Mucosa of descending colon (tissue), 3 donors: ENCODE data around the gene MKNK2. TPM values are rescaled to one million over a fixed set of nuclear protein-coding genes. Genes with fewer than 3 reads are reported as not detected.
"Not testable (repeated sequence)": the region's sequence is repeated elsewhere in the genome, so short reads cannot be mapped to it uniquely, and the experiment has no call there.

Experiments used
- ATAC-seq: fragments of 200-7000 bp; cut with Tn5 transposase; one replicate; pipeline ENCODE4 v1.9.1; 2020; ENCODE audit warnings: mild to moderate bottlenecking, moderate library complexity
- DNase-seq, 3 donors: peaks; one replicate each; pipeline ENCODE4 v3.0.0-alpha.2; 2020
- H3K36me3 ChIP-seq: fragments of 200-600 bp; one replicate; pipeline ENCODE4 v1.8.0; 2021; ENCODE audit warnings: low read depth, mild to moderate bottlenecking
- H3K4me1 ChIP-seq: fragments of 200-600 bp; one replicate; pipeline ENCODE4 v1.8.0; 2021; ENCODE audit warnings: low read depth, mild to moderate bottlenecking
- H3K4me3 ChIP-seq: fragments of 200-600 bp; one replicate; pipeline ENCODE4 v1.8.0; 2021; ENCODE audit warnings: mild to moderate bottlenecking
- H3K9me3 ChIP-seq: fragments of 200-600 bp; one replicate; pipeline ENCODE4 v1.8.0; 2021; ENCODE audit warnings: mild to moderate bottlenecking
- intact Hi-C, 2 donors: fragments of 100-400 bp; cut with DNase I in 1 of 2; cut with micrococcal nuclease in 1 of 2; formaldehyde crosslinking; loops; one replicate each; pipeline versions ENCODE4 v1.11.0 to v1.11.1; 2022; cut with DNase I, micrococcal nuclease
- total RNA-seq, 3 donors: library from RNA; stranded (reverse); fragmentation: NEBNext Ultra II Directional in 2 of 3; extraction: Animal tissue kit (Norgen Biotek cat#: 25700) in 2 of 3; gene quantifications; one replicate each; pipeline versions ENCODE4 v1.2.1 to v1.2.4, GENCODE V29; 2021 to 2023
- TF ChIP-seq, protein P1 (sequence below): fragments of 200-600 bp; IDR thresholded peaks from one replicate; pipeline ENCODE4 v1.8.0; 2022; ENCODE audit warnings: antibody characterized with exemption, mild to moderate bottlenecking
- donor health status: DM: no; HTN: no; CAD: no; lungs with moderate emphysema.
- donor health status: DM: no; HTN: no; CAD: no.
- donor health status: DM: no; HTN: yes; CAD: no.

Gene MKNK2
- total RNA-seq, 3 donors from 2014 or later, result 252 to 330 (median 304) TPM

DNA sequence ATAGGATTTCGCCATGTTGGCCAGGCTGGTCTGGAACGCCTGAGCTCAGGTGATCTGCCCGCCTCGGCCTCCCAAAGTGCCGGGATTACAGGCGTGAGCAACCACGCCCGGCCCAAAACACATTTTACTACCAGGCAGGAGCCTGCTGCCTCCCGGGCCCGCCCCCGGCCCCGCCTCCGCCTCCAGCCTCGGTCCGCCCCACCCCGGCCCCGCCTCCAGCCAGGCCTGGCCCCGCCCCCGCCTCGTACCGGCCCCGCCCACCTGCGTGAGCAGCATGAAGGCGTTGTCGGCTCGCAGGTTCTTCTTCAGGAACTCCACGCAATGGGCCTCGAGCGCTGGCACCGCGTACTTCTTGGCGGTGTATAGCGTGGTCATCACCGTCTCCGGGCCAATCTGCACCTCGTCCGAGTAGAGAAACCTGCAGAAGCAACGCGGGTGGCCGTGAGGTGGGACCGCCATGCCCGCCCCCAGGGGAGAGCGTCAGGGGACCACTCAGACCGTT, 58.2 kb downstream of the MKNK2 start:
- peaks cover 8% of the 10 kb centered on the region for H3K36me3 ChIP-seq

DNA sequence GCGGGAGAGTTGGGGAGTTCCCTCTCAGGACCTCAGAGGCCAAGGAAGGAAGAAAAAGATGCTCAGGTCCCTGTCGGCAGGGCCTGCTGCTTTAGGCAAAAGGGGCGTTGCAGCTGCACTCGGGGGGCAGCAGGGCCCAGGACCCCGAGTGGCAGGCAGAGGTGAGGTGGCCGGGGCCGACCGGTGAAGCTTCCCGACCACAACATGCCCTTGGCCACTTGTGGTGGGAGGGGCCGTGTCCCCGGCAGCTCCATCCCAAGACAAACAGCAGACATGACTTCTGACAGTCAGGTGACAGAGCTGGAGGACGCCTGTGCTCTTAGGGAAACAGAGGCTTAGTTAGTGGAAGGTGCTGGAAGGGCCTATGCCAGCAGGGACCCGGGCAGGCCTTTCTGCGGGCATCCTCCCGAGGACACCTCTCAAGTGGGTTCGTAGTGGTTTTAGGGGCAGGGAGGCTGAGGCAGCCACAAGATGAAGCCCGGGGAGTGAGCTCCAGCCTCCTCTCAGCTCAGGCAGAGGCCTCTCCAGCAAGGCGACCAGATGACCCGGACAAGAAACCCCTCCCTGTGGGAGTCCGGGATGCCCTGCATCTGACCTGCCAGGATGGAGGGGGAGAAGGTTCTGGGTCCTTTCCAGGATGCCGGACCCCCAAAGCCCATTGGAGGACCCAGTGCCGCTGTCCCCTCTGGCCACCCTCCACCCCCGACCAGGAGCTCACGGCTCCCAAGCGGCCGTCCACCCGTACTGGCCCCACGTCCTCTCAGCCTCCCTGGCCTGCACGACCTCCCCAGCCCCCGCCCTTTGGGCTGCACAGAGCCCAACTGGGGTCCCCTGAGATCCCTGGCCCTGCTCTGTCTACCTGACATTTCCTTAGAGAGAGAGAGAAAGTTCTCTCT, 59.8 kb downstream of the MKNK2 start:
- DNase-seq (no peak), ATAC-seq (no peak)
- intact Hi-C loops, result no loop called here
- Histone ChIP-seq H3K36me3 (peaks cover 8% of the 10 kb centered on the region), H3K9me3 (no peaks in the 10 kb centered on the region), H3K4me1 (no peaks in the 10 kb centered on the region), H3K4me3 (no peak overlapping the region)
- TF ChIP-seq, protein P1, sequence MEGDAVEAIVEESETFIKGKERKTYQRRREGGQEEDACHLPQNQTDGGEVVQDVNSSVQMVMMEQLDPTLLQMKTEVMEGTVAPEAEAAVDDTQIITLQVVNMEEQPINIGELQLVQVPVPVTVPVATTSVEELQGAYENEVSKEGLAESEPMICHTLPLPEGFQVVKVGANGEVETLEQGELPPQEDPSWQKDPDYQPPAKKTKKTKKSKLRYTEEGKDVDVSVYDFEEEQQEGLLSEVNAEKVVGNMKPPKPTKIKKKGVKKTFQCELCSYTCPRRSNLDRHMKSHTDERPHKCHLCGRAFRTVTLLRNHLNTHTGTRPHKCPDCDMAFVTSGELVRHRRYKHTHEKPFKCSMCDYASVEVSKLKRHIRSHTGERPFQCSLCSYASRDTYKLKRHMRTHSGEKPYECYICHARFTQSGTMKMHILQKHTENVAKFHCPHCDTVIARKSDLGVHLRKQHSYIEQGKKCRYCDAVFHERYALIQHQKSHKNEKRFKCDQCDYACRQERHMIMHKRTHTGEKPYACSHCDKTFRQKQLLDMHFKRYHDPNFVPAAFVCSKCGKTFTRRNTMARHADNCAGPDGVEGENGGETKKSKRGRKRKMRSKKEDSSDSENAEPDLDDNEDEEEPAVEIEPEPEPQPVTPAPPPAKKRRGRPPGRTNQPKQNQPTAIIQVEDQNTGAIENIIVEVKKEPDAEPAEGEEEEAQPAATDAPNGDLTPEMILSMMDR, result no peak

More for the DNA sequence above, 58.2 kb downstream of the MKNK2 start:
- Histone ChIP-seq H3K4me1 (no peaks in the 10 kb centered on the region), H3K4me3 (no peak overlapping the region), H3K9me3 (no peaks in the 10 kb centered on the region)
- peak in 2 of 3 donors; percentile 42 to 71 for DNase-seq
- peak; percentile 87 for ATAC-seq
- TF ChIP-seq, protein P1, result no peak
- intact Hi-C loops, result no loop called here

DNA sequence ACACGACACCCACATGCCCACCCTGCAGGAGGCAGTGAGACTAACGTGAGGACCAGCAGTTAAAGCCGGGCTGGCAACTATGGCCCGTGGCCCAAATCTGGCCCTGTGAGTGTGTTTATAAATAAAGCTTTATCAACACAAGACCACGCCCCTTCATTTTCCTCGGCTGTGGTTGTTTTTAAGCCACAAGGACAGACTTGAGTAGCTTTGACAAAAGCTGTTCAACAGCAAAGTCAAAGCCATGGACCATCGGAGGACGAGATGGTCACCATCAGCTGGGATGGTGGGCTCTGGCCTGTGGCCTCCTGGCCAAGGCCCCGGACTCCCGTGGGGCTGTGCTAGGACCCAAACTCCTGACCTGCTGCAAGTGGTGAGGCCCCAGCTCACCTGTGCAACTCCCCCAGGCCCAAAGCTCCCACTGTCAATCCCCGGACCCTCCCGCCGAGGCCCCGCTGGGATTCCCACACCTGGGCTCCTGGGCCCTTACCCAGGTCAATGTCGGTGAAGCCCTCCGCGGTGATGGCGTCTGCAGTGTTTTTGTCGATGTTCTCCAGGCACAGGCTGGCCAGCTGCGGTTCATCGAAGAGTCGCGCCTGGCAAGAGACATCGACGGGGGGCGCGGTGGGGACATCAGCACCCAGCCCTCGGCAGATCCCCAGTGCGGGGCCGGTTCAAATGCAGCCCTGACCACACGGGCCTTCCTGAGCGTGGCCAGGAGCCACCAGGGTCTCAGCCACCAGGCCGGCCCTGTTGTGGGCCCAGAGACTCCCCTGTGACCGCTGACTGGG, 60.6 kb downstream of the MKNK2 start:
- H3K9me3 ChIP-seq, result no peaks in the 10 kb centered on the region
- no peaks in the 10 kb centered on the region for H3K4me1 ChIP-seq
- ATAC-seq (no peak), DNase-seq (no peak)
- intact Hi-C loops, result no loop called here
- no peak overlapping the region for H3K4me3 ChIP-seq
- TF ChIP-seq, protein P1, result no peak
- H3K36me3 ChIP-seq, result peaks cover 12% of the 10 kb centered on the region

DNA sequence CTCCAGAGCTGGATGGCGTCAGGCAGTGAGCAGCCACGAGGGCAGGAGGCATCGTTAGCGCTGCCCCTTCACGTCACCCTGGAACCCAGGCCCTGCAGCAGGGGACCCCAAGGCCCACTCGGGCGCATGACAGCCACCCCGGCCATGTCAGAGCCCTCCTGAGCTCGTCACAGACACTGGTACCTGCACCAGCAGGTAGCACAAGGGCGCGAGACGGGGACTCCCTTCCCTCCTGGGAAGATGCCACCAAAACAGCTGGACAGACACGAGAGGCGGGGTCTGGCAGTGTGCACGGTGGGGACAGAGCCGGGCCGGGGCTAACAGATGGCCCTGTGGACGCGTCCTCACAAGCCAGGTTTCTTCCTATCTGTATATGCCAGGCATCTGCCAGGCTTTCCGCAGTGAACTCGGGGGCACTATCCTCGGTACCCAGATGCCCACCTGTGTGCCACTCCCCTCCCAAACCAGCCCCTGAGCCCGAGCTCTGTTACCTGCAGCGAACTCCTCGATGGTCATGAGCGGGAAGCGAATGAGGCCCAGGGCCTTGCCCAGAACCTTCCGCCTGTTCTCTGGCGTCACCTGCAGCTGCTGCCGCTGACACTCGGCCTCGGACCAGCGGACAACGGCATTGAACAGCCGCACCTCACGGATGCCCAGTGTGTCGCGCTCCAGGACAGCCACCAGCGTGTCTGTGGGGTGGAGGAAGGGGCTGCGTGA, 61.4 kb downstream of the MKNK2 start:
- no peak for DNase-seq
- Histone ChIP-seq H3K36me3 (peaks cover 12% of the 10 kb centered on the region), H3K4me1 (no peaks in the 10 kb centered on the region), H3K9me3 (no peaks in the 10 kb centered on the region), H3K4me3 (no peak overlapping the region)
- no peak for ATAC-seq
- intact Hi-C loops, result no loop called here
- TF ChIP-seq, protein P1, result no peak

DNA sequence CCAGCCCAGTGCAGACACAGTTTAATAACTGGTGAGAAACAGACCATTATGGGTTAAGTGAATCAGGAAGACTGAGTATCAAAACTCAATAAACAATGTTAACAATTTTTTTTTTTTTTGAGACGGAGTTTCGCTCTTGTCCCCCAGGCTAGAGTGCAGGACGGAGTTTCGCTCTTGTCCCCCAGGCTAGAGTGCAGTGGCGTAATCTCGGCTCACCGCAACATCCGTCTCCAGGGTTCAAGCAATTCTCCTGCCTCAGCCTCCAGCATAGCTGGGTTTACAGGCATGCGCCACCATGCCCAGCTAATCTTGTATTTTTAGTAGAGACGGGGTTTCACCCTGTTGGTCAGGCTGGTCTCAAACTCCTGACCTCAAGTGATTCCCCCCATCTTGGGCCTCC, 62.6 kb downstream of the MKNK2 start:
- peaks cover 12% of the 10 kb centered on the region for H3K36me3 ChIP-seq
- H3K9me3 ChIP-seq, intact Hi-C loops, H3K4me1 ChIP-seq, DNase-seq, ATAC-seq, H3K4me3 ChIP-seq: not testable (repeated sequence)

Other genes starting within 250 kb of the MKNK2 start
- 1 to 10 TPM in 1 of 3 donors, under 1 TPM in 2; 0.55 to 1.2 (median 0.80) TPM for gene ATP8B3, start 239.0 kb downstream of the MKNK2 start, total RNA-seq
- gene REXO1, start 202.8 kb downstream of the MKNK2 start, total RNA-seq, result 10 to 100 TPM; 45.4 to 54.3 (median 50.2) TPM
- 10 to 100 TPM; 22.6 to 26.5 (median 25.6) TPM for gene KLF16, start 187.7 kb downstream of the MKNK2 start, total RNA-seq
- gene ABHD17A, start 165.7 kb downstream of the MKNK2 start, total RNA-seq, result 10 to 100 TPM; 60.9 to 65.8 (median 65.8) TPM
- gene ADAT3, start 145.8 kb downstream of the MKNK2 start, total RNA-seq, result 10 to 100 TPM; 12.5 to 21.9 (median 19.6) TPM
- 10 to 100 TPM; 57.2 to 61.3 (median 59.8) TPM for gene SCAMP4, start 145.8 kb downstream of the MKNK2 start, total RNA-seq
- 10 to 100 TPM; 51.8 to 58.6 (median 56.7) TPM for gene CSNK1G2, start 110.1 kb downstream of the MKNK2 start, total RNA-seq
- 10 to 100 TPM; 66.0 to 82.3 (median 71.5) TPM for gene BTBD2, start 35.5 kb downstream of the MKNK2 start, total RNA-seq
- 10 to 100 TPM; 39.8 to 76.8 (median 43.7) TPM for gene MOB3A, start 45.1 kb upstream of the MKNK2 start, total RNA-seq
- gene IZUMO4, start 45.7 kb upstream of the MKNK2 start, total RNA-seq, result 1 to 10 TPM; 2.2 to 5.3 (median 3.4) TPM
- 100 to 1,000 TPM; 103 to 120 (median 103) TPM for gene AP3D1, start 100.3 kb upstream of the MKNK2 start, total RNA-seq
- gene DOT1L, start 112.7 kb upstream of the MKNK2 start, total RNA-seq, result 10 to 100 TPM; 38.1 to 48.1 (median 44.5) TPM
- 100 to 1,000 TPM; 132 to 231 (median 189) TPM for gene PLEKHJ1, start 185.1 kb upstream of the MKNK2 start, total RNA-seq
- gene SF3A2, start 185.6 kb upstream of the MKNK2 start, total RNA-seq, result 10 to 100 TPM; 60.6 to 81.2 (median 68.2) TPM
- 1 to 10 TPM; 2.7 to 5.1 (median 3.8) TPM for gene AMH, start 198.1 kb upstream of the MKNK2 start, total RNA-seq
- 1 to 10 TPM in 1 of 3 donors, under 1 TPM in 2; 0.38 to 2.4 (median 0.87) TPM for gene JSRP1, start 205.2 kb upstream of the MKNK2 start, total RNA-seq
- gene PEAK3, start 230.9 kb upstream of the MKNK2 start, total RNA-seq, result 1 to 10 TPM in 2 of 3 donors, under 1 TPM in 1; 0.29 to 1.4 (median 1.1) TPM